ENCODE data around the gene PLA2G2F.

PLA2G2F gene

DNA sequence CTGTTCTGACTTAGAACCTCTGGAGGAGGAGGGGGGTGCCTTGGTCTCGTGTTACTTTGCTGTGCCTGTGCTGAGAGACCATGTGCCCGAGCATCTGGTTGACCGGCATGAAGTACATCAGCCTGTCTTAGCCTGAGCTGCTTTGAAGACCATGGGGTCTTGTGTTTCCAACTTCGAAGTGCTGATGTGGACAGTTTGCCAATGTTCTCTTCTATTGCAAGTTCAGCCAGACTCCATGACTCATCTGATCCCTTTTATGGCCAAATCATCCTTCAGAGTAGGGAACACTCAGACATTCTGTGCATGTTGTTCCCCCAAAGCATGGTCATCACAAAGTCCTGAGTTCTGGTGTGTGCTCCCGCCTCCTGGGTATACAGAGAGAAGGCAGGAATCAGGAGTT is 53.2 kb downstream of the PLA2G2F start:
- no peak for DNase-seq

DNA sequence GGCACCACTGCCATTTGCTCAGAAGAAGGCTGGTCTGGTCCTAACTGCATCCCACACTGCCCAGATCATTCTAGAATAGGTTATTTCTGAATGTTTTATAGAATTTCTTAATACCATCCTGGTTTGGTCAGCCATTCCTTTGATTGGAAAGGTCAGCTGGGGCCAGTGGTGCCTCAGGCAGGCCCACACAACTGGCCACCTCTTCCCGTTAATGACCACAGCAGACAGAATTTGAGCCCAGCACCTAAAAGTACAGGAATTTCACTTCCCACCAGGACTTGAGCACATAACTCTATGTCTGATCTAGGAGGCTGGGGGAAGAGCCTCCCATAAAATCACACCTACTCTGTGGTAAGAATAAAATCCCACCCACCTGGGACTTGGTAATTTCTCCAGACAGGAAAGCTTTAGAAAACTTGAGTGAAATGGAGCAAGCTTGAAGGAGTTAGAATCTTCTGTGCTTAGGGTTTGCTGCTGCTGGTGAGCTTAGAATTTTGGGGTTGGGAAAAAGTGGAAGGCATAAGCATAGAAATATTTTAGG is 53.8 kb downstream of the PLA2G2F start:
- DNase-seq = no peak

DNA sequence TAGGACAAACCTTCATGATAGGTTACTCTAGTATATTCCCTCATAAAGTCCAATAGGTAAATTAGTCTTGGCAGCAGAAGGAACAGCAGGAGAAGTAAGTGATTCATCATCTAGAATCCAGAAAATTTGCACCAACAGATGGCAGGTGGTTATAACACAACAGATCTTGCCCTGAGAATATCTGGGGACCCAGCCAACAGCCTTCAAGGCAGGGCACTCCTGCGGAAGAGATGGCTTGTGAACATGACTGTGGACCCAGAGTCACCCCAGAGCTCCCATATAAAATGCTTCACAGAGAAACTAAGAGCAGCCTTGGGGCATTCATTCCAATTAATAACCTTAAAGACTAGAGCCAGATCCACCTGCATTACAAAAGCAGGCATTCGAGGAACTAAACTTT is 55.1 kb downstream of the PLA2G2F start:
- no peak for DNase-seq

DNA sequence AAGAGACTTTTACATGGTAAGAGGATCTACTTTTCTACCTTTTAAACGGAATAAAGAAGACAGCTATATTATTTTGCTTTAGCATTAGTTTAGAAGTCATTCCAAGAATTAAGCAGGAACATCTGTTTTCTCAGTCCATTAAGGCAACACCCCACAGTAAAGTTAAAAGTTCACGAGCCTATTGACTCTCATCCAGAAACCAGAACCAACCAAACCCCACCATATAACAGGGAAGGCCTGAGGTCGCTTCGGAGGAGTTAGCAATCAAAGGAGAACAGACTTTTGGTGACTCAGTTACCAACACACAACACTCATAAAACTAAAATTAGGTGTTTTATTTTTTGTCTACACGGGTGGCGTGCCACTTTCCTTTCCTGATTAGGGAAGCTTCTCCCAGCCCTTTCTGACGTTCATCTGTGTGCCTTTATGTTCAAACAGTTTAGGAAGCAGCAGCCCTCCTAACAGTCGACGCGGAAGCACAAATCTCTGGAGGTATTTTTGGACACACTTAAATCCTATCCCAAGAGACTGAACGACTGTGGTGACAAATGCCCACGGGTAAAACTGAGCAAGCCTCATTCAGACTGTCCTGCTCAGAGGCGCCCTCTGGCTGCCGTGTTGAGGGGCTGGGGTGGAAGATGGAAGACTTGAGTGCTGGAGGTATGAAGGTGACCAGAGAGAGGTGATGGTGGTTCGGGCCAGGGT is 55.8 kb downstream of the PLA2G2F start:
- DNase-seq = peak; percentile 61

DNA sequence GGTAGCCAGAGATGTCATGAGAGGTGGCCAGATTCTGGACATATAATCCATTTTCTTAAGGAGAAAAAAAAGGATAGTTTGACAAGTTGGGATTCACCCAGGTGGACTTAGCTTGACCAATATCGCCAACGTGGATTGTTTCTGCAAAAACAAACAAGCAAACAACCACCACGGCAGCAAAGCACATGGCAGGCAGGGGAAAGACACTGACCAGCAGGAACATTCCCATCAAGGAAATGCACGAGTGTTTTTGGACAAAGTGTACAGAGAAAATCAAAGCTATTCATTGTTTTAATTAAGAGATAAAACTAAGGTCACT is 56.3 kb downstream of the PLA2G2F start:
- no peak for DNase-seq

DNA sequence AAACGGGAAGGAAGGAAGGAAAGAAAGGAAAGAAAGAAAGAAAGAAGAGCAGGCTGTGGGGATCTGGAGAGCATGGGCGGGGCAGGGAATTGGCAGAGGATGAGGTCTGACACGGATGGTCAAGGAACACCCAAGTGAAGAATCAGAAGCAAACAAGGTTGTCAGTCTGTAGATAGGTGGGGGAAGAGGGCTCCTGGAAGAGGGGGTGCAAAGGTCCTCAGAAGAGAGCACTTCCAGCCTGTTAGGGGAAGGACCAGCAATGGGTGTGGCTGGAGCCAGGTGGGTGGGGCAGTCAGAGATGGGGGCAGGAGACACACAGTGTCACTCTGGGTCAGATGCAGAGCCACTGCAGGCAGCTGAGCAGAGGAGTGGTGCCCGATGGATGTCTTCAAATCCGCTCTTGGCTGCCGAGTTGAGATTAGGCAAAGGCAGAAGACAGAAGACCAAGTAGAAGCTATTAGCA is 58.2 kb downstream of the PLA2G2F start:
- DNase-seq = no peak

DNA sequence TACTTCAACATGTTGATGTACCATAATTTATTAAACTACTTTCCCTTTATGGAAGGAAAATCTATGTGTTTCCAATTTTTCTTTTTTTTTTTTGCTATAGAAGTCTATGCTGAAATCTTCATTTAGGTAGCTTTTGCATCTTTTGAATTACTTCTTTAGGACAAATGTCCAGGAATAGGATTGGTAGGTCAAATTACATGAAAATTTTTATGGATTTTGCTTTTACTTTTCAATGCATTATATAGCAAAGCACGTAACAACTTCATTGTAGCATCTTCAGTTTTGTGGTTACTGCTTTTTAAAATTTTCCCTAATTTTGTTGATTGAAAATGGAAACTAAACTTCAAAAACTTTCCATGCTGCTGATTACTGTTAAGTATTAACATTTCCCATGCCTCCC is 59.2 kb downstream of the PLA2G2F start:
- DNase-seq = no peak

DNA sequence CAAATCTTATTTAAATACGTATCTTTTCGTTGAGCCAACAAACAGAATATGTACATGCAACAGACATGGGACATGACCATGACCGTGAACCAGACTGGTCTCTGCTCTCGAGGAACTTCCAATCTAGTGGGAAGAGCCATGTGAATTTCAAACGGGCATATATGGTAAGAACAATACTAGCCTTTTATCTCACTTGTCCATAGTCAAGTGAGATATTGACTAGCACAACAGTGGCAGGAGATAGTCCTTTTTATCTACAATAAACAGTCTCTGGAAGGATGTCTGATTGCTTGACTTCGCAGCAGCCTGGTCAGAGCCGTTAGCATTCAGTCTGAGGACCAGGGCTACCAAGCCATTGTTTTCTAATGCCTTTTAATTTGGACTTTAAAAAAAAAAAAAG is 59.8 kb downstream of the PLA2G2F start:
- no peak for DNase-seq

DNA sequence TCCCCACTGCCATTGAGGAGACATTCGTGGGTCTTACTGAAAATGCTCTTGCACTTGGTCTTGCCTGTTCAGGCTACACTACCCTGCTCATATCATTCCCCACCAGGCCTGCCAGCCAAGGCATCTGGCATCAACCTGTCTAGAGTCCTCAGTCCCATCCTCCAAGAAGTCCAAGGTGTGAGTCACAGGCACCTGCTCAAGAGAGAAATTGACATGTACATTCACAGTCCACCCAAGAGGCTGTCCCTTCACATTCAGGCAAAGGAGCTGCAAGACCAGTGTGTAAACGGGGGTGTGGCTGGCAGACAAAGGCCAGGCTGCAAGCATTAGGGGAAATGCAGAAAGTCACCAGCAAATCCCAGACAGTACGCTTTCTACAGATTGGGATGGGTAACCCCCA is 60.3 kb downstream of the PLA2G2F start:
- no peak for DNase-seq

DNA sequence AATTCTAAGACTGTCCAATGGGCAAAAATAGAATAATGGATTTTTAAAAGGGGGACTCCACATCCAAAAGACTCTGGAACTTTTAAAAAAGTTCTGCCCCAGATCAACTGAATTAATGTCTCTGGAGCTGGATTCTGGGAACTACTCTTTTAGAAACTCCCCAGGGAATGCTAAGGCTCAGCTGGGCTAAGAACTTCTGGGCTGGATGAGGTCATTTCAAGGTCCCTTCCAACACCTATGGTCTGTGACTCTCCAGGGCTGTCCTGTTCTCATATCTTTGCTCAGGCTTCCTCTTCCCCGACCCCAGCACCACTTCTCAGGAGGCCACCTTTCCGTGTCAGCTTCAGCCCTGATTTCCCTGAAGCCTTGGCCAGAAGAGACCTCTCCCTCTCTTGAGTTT is 60.7 kb downstream of the PLA2G2F start:
- DNase-seq = no peak
